ENCODE results near the gene CREB3L4. TPM values are rescaled to one million over a fixed set of nuclear protein-coding genes. Genes with fewer than 3 reads are reported as not detected.

Gene CREB3L4
- total and polyA plus RNA-seq, 4 donors: 4.4 to 10.3 (median 8.8) TPM

- peaks cover 8 to 36% (median 32%) of the 10 kb centered on the region in 4 donors for H3K4me1 ChIP-seq (ENCODE audit: control insufficient read depth in 4 of 4, insufficient read depth in 4 of 4, low read length in 3 of 4)
- no peak for TF ChIP-seq YY1 (IDR thresholded peaks at IDR 0.05)
- TF ChIP-seq RAD21 (IDR thresholded peaks at IDR 0.05): no peak
- 96% methylated on average over 11 of the region's 11 CpGs for WGBS
- no peak overlapping the region for H3K27ac ChIP-seq (ENCODE audit: low read depth in 1 of 2, low read length in 2 of 2)
- H3K27me3 ChIP-seq (ENCODE audit: control insufficient read depth in 4 of 4, insufficient read depth in 4 of 4, low read length in 3 of 4): no peaks in the 10 kb centered on the region
- peaks cover 12 to 41% (median 31%) of the 10 kb centered on the region in 4 donors for H3K36me3 ChIP-seq (ENCODE audit: control insufficient read depth in 4 of 4, insufficient read depth in 3 of 4, low read depth in 1 of 4, low read length in 3 of 4)
- no peak for DNase-seq (ENCODE audit: low spot score)
- H3K9ac ChIP-seq (ENCODE audit: low read depth in 1 of 2, low read length in 2 of 2): no peak overlapping the region
- no peak overlapping the region for H3K4me3 ChIP-seq (ENCODE audit: low read depth in 1 of 3, low read length in 3 of 3)
- no peaks in the 10 kb centered on the region for H3K9me3 ChIP-seq (ENCODE audit: control insufficient read depth in 4 of 4, low read length in 3 of 4)
These were observed 16.5 kb upstream of the CREB3L4 start for GRCh38 chr1:153951183-153951582.

- Histone ChIP-seq H3K9me3 (ENCODE audit: control insufficient read depth in 4 of 4, low read length in 3 of 4) (no peaks in the 10 kb centered on the region), H3K27me3 (ENCODE audit: control insufficient read depth in 4 of 4, insufficient read depth in 4 of 4, low read length in 3 of 4) (no peaks in the 10 kb centered on the region), H3K27ac (ENCODE audit: low read depth in 1 of 2, low read length in 2 of 2) (no peak overlapping the region), H3K4me3 (ENCODE audit: low read depth in 1 of 3, low read length in 3 of 3) (no peak overlapping the region), H3K4me1 (ENCODE audit: control insufficient read depth in 4 of 4, insufficient read depth in 4 of 4, low read length in 3 of 4) (peaks cover 11 to 40% (median 36%) of the 10 kb centered on the region in 4 donors), H3K9ac (ENCODE audit: low read depth in 1 of 2, low read length in 2 of 2) (no peak overlapping the region), H3K36me3 (ENCODE audit: control insufficient read depth in 4 of 4, insufficient read depth in 3 of 4, low read depth in 1 of 4, low read length in 3 of 4) (peaks cover 12 to 41% (median 31%) of the 10 kb centered on the region in 4 donors)
- 90% methylated on average over 2 of the region's 2 CpGs for WGBS
- TF ChIP-seq HNF4A (conservative IDR thresholded peaks at IDR 0.05) (no peak), GABPA (IDR thresholded peaks at IDR 0.05 in 1 of 2, conservative IDR thresholded peaks at IDR 0.05 in 1 of 2) (no peak), FOXA1 (IDR thresholded peaks at IDR 0.05) (no peak), YY1 (IDR thresholded peaks at IDR 0.05) (no peak), JUND (IDR thresholded peaks at IDR 0.05) (no peak)
- DNase-seq (ENCODE audit: low spot score): no peak
These were observed 15.9 kb upstream of the CREB3L4 start for GRCh38 chr1:153951801-153952200.

DNA sequence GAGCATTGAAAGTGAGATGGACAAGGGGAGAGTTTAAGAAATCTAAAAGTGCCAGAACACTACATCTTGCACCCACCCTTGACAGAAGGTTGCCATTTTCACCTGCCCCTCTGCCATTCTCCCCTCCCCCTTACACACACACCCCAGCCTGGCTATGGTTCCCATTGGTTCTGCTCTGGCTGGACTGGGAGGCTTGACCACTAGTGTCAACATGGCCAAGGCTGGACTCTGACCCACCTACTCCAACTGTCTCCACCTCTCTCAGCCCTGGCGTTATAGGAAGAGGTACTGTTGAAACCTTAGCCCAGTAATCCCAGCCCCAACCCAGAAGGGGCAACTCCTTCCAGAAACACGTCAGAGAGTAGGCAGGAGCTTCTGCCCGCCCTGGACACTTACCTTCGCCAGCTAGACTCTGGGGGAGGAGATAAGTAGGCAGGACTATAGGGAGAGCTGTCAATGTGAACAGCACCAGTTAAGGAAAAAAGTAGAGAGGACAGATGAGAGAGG, 13.8 kb upstream of the CREB3L4 start:
- Histone ChIP-seq H3K4me3 (ENCODE audit: low read depth in 1 of 3, low read length in 3 of 3) (no peak overlapping the region), H3K27me3 (ENCODE audit: control insufficient read depth in 4 of 4, insufficient read depth in 4 of 4, low read length in 3 of 4) (no peaks in the 10 kb centered on the region), H3K9me3 (ENCODE audit: control insufficient read depth in 4 of 4, low read length in 3 of 4) (no peaks in the 10 kb centered on the region), H3K36me3 (ENCODE audit: control insufficient read depth in 4 of 4, insufficient read depth in 3 of 4, low read depth in 1 of 4, low read length in 3 of 4) (peaks cover 9 to 32% (median 24%) of the 10 kb centered on the region in 4 donors), H3K9ac (ENCODE audit: low read depth in 1 of 2, low read length in 2 of 2) (peak overlapping the region; percentile 20 to 39), H3K27ac (ENCODE audit: low read depth in 1 of 2, low read length in 2 of 2) (peak overlapping the region; percentile 48 to 55), H3K4me1 (ENCODE audit: control insufficient read depth in 4 of 4, insufficient read depth in 4 of 4, low read length in 3 of 4) (peaks cover 10 to 49% (median 43%) of the 10 kb centered on the region in 4 donors)
- WGBS: 42% methylated on average over 4 of the region's 4 CpGs
- peak; percentile 99 for TF ChIP-seq FOXA2 (IDR thresholded peaks at IDR 0.05)
- peak; percentile 95 for TF ChIP-seq YY1 (IDR thresholded peaks at IDR 0.05)
- TF ChIP-seq RAD21 (IDR thresholded peaks at IDR 0.05): peak; percentile 32 to 62
- TF ChIP-seq, protein P1, sequence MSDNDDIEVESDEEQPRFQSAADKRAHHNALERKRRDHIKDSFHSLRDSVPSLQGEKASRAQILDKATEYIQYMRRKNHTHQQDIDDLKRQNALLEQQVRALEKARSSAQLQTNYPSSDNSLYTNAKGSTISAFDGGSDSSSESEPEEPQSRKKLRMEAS (IDR thresholded peaks at IDR 0.05): peak; percentile 46
- peak; percentile 97 to 98 for TF ChIP-seq HNF4A (conservative IDR thresholded peaks at IDR 0.05)
- TF ChIP-seq EGR1 (IDR thresholded peaks at IDR 0.05; ENCODE audit: low read depth in 2 of 2): no peak
- TF ChIP-seq NR2F2 (IDR thresholded peaks at IDR 0.05): no peak
- TF ChIP-seq SP1 (IDR thresholded peaks at IDR 0.05): peak; percentile 99
- TF ChIP-seq JUND (IDR thresholded peaks at IDR 0.05): peak; percentile 85 to 86
- TF ChIP-seq RXRA (IDR thresholded peaks at IDR 0.05): peak; percentile 88 to 91
- TF ChIP-seq HNF4G (IDR thresholded peaks at IDR 0.05): peak; percentile 94
- TF ChIP-seq, protein P2, sequence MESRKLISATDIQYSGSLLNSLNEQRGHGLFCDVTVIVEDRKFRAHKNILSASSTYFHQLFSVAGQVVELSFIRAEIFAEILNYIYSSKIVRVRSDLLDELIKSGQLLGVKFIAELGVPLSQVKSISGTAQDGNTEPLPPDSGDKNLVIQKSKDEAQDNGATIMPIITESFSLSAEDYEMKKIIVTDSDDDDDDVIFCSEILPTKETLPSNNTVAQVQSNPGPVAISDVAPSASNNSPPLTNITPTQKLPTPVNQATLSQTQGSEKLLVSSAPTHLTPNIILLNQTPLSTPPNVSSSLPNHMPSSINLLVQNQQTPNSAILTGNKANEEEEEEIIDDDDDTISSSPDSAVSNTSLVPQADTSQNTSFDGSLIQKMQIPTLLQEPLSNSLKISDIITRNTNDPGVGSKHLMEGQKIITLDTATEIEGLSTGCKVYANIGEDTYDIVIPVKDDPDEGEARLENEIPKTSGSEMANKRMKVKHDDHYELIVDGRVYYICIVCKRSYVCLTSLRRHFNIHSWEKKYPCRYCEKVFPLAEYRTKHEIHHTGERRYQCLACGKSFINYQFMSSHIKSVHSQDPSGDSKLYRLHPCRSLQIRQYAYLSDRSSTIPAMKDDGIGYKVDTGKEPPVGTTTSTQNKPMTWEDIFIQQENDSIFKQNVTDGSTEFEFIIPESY (IDR thresholded peaks at IDR 0.05): peak; percentile 75
- no peak for TF ChIP-seq CTCF (IDR thresholded peaks at IDR 0.05; ENCODE audit: low read depth, low read length, missing input control)
- TF ChIP-seq FOXA1 (IDR thresholded peaks at IDR 0.05): peak; percentile 98
- no peak for TF ChIP-seq ATF3 (IDR thresholded peaks at IDR 0.05)
- TF ChIP-seq, protein P3, sequence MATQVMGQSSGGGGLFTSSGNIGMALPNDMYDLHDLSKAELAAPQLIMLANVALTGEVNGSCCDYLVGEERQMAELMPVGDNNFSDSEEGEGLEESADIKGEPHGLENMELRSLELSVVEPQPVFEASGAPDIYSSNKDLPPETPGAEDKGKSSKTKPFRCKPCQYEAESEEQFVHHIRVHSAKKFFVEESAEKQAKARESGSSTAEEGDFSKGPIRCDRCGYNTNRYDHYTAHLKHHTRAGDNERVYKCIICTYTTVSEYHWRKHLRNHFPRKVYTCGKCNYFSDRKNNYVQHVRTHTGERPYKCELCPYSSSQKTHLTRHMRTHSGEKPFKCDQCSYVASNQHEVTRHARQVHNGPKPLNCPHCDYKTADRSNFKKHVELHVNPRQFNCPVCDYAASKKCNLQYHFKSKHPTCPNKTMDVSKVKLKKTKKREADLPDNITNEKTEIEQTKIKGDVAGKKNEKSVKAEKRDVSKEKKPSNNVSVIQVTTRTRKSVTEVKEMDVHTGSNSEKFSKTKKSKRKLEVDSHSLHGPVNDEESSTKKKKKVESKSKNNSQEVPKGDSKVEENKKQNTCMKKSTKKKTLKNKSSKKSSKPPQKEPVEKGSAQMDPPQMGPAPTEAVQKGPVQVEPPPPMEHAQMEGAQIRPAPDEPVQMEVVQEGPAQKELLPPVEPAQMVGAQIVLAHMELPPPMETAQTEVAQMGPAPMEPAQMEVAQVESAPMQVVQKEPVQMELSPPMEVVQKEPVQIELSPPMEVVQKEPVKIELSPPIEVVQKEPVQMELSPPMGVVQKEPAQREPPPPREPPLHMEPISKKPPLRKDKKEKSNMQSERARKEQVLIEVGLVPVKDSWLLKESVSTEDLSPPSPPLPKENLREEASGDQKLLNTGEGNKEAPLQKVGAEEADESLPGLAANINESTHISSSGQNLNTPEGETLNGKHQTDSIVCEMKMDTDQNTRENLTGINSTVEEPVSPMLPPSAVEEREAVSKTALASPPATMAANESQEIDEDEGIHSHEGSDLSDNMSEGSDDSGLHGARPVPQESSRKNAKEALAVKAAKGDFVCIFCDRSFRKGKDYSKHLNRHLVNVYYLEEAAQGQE (IDR thresholded peaks at IDR 0.05): peak; percentile 90
- TF ChIP-seq TAF1 (conservative IDR thresholded peaks at IDR 0.05): peak; percentile 85
- TF ChIP-seq GABPA (IDR thresholded peaks at IDR 0.05 in 1 of 2, conservative IDR thresholded peaks at IDR 0.05 in 1 of 2): peak in 1 of 2 donors; percentile 59
- peak; percentile 55 for DNase-seq (ENCODE audit: low spot score)
